GM12873 (cell line): ENCODE measurements around the gene KIAA1549.

Source experiments
- CTCF ChIP-seq: IDR thresholded peaks from 2 replicates; pipeline ENCODE4 v1.5.1; 2012; ENCODE audit warnings: low read depth, mild to moderate bottlenecking, moderate library complexity, low read length, control low read depth; ENCODE audit not compliant: insufficient read depth; ENCODE audit errors: missing control alignments

The KIAA1549 gene

GRCh38 chr7:138970952-138971351 is 10.2 kb downstream of the KIAA1549 start:
- TF ChIP-seq CTCF, result no peak

GRCh38 chr7:138970446-138970845 is 10.7 kb downstream of the KIAA1549 start:
- no peak for TF ChIP-seq CTCF

GRCh38 chr7:138967159-138967558 is 14.0 kb downstream of the KIAA1549 start:
- TF ChIP-seq CTCF, result no peak

GRCh38 chr7:138964624-138965436 is 16.4 kb downstream of the KIAA1549 start:
- TF ChIP-seq CTCF, result no peak

- TF ChIP-seq CTCF, result no peak
These were observed 17.5 kb downstream of the KIAA1549 start for GRCh38 chr7:138963675-138964074.

GRCh38 chr7:138962561-138963270 is 18.5 kb downstream of the KIAA1549 start:
- TF ChIP-seq CTCF, result no peak

- no peak for TF ChIP-seq CTCF
These were observed 20.0 kb downstream of the KIAA1549 start for GRCh38 chr7:138961159-138961558.
